ENCODE measurements around the gene TCN1.
"Not testable (repeated sequence)": the region's sequence is repeated elsewhere in the genome, so short reads cannot be mapped to it uniquely, and the experiment has no call there.

Gene TCN1, protein sequence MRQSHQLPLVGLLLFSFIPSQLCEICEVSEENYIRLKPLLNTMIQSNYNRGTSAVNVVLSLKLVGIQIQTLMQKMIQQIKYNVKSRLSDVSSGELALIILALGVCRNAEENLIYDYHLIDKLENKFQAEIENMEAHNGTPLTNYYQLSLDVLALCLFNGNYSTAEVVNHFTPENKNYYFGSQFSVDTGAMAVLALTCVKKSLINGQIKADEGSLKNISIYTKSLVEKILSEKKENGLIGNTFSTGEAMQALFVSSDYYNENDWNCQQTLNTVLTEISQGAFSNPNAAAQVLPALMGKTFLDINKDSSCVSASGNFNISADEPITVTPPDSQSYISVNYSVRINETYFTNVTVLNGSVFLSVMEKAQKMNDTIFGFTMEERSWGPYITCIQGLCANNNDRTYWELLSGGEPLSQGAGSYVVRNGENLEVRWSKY

DNA sequence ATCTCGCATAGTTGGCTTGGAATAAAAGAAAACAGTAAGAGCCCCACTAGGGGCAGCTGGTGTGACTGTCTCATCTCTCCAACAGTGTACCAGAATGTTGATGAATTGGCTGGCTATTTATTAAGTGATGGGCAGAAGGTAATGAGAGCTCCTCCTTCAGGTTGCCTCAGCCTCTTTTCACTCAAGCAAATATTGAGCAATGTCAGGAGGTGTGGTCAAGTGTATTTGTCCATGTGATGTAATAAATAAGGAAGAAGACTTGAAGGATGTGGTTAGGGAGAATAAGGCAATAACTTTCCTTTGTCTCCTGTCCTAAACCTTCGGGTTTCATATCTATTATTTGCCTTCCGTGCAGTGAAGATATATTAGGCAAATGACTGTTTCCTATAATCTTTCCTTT is at the start of gene TCN1:
Gene TCN1, minus strand, starts transcription at position 91 of the 400 bp plus-strand sequence. Its CDS starts 17 bp downstream, at position 74.
- DNase-seq (no peak), ATAC-seq (no peak)

DNA sequence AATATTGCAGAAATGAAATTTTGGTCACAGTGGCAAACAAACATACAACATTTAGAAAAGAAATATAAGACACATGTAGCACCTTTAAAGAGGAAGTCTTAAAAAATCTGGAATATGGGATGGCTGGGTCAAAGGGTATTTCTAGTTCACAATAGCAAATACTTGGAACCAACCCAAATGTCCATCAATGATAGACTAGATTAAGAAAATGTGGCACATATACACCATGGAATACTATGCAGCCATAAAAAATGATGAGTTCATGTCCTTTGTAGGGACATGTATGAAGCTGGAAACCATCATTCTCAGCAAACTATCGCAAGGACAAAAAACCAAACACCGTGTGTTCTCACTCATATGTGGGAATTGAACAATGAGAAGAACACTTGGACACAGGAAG is 37.3 kb upstream of the TCN1 start:
- DNase-seq, ATAC-seq: not testable (repeated sequence)

DNA sequence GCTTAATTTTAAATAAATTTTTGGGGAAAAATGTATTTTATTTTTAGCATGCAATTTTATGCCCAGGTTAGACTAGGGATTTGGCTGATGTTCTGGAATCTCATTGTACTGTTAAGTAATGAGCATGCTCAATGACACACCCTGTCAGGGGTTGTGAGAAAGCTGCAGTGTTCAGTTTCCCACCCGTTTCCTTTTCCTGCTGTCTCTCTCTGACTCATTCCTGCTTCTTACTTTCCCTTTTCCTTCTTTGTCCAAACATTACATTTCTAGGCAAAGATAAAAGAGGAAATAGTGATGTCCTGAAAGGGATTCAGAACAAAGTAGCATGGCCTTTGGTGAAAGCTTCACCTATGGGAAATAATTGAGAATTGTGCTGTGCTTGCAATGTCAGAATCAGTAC is 35.0 kb upstream of the TCN1 start:
- no peak for ATAC-seq
- DNase-seq = no peak

DNA sequence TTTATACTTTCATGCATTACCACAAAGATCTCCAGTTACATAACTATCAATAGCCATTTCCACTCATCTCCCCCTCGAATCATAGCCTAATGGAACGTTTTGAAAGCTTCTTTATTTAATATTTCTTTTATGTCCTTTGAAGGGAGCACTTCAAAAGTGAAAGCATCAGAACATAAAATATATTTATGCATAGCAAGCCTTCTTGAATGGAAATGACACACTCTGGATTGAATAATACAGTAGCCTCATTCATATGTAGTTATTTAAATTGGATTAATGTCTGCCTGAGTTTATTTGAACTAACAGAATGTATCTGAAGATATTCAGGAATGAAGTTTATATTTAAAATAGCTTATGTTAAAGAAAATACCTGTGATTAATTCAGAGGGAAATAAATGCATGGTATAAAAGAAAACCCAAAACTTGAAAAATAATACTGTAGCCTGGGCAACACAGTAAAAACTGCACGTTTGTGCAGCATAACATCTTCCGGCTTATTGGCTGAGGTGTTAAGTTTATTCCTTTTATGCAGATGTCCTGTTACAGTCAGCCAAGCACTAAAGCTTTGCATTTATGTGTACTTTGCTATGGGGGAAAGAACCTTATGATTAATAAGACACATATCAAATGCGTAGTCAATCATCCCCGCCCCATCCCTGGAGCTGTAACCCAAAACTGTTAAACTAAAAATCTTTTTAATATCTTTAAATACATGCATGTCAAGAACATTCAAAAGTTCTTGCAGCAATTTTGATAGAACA is 34.3 kb upstream of the TCN1 start:
- DNase-seq (no peak), ATAC-seq (no peak)

DNA sequence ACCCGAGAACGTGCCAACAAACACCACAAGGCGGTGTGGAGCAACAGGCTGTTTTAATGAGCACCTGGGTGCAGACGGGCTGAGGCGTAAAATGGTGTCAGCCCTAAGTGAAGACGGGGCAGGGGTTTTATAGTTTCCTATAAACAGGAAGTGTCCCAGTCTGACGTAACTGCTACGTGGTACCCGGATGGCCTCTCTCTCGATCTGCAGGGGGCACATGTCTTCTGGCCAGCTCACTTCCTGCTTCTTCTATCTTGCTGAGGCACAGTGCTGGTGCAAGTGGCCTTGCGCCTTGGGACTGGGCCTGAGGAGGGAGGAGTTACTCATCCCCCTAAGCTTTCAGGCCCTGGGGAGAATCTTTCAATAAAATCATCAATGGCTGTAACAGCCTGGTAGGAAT is 33.2 kb upstream of the TCN1 start:
- no peak for ATAC-seq
- no peak for DNase-seq

DNA sequence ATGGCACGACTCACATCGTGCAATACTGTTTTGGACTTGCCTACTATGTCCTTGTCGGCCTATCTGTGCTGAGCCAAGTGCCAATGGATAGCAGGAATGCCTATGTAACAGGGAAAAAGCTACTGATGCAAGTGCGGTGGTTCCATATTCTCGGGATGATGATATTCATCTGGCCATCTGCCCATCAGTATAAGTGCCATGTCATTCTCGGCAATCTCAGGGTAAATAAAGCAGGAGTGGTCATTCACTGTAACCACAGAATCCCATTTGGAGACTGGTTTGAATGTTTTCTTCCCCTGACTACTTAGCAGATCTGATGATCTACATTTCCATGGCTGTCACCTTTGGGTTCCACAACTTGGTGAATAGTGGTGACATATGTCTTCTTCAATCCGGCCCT is 32.4 kb upstream of the TCN1 start:
- DNase-seq = no peak

DNA sequence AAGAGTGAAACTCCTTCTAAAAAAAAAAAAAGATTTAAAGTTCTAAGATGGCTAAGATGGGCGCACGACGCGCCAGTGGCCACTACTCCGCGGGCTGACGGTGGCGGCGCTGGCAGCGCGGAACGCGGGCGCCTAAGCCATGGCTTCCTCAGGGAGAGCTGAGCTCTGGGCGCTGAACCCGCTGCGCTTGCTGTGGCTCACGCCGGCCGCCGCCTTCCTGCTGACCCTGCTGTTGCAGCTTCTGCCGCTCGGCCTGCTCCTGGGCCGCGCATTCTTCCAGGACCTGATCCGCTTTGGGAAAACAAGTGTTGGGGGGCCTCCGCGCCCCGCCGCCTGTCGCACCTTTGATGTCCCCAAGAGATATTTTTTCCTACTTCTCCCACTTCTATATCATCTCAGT is 31.8 kb upstream of the TCN1 start:
- ATAC-seq (no peak), DNase-seq (no peak)

More for the DNA sequence above, 32.4 kb upstream of the TCN1 start:
- ATAC-seq = no peak

DNA sequence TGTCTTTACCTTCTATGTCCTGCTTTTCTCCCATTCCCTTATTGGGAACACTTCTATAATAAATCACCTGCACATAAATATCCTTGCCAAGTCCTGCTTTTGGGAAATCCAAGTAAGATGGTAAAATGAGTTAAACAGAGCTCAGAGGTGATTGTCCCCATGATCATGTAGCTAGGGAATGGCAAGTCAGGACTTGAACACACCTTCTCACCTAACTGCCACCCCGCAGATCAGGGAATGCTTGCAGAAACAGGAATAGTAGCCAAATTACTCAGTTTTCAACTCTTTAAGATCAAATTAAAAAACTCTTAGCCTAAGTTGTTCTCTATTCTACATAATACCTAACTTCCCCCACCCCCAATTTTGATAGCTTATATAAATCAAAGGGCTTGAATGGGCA is 28.3 kb upstream of the TCN1 start:
- DNase-seq = no peak
- no peak for ATAC-seq

DNA sequence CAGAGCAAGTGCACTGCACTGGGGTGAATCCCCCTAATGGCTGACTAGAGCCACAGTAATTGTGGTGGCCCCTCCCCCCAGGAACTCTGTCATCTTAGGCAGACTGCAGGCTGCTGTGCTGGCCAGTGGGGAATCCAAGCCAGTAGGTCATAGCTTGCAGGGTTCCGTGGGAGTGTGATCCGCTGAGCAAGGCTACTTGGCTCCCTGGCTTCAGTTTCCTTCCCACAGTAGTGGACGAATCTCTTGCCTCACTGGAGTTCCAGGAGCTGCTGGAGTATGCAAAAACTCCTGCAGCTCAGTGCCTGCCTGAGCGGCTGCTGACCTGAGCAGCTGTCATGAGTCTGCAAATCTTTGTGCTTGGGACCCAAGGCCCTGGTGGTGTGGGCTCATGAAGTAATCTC is 25.5 kb upstream of the TCN1 start:
- no peak for DNase-seq
- no peak for ATAC-seq

DNA sequence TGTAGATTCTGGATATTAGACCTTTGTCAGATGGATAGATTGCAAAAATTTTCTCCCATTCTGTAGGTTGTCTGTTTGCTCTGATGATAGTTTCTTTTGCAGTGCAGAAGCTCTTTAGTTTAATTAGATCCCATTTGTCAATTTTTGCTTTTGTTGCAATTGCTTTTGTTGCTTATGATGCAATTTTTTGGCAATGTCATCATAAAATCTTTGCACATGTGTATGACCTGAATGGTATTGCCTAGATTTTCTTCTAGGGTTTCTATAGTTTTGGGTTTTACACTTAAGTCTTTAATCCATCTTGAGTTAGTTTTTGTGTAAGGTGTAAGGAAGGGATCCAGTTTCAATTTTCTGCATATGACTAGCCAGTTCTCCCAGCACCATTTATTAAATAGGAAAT is 20.9 kb upstream of the TCN1 start:
- not testable (repeated sequence) for DNase-seq, ATAC-seq

DNA sequence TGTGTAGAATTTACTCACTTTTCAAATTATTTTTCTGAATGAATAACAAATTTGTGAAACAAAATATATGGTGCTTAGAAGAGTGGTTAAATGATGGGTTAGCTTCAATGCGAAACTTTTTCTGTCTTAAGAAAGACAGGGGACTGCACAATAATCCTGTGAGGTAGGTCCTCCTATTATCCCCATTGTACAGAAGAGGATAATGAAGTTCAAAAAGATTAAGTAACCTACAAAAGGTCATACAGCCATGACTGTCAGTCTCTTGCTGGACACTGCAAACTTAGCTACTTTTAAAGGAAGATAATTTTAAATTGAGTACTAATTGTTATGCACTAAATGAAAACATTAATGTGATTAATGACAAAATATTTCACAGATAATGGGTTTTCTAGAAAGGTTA is 17.3 kb upstream of the TCN1 start:
- DNase-seq (no peak), ATAC-seq (no peak)

DNA sequence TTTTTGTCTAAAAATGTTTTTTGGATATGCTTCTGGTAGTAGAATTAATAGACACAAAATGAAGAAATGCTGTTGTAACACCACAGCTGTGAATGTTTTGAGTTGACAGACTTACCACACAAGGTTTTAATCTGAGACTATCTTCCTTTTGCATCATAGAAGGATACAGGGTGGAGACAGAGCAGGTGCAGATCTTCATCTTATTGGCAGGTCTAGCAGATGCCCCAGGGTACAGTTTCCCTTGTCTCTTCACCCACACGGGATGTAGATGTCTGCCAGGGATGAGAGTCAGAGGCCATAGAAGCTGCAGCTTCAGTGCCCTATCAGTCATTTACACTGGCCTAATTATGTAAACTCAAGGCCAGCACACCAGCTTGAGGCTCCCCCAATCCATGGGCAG is 13.3 kb upstream of the TCN1 start:
- no peak for ATAC-seq
- DNase-seq = no peak

DNA sequence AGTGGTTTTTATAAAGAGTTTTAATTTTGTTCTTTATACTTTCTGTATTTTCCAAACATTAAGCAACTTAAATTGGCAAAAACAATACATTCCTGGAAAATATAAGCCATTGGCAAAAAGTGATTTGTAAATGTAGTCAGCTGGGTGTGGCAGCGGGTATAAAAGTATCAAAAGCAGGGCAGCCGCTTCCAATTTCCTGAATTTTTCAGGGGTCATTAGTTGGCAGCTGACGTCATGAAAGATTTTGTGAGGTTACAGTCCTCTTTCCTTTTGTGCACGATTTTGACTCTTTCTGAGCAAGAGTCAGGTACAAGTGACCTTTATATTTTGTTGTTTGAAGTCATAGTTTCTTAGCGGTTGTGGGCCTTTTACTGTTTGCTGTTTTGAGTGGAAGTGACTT is 12.3 kb upstream of the TCN1 start, which contains the start of gene OOSP3:
Gene OOSP3, plus strand, starts transcription at position 208 of the 400 bp plus-strand sequence. Its CDS starts 27 bp downstream, at position 235.
- ATAC-seq (no peak), DNase-seq (no peak)

DNA sequence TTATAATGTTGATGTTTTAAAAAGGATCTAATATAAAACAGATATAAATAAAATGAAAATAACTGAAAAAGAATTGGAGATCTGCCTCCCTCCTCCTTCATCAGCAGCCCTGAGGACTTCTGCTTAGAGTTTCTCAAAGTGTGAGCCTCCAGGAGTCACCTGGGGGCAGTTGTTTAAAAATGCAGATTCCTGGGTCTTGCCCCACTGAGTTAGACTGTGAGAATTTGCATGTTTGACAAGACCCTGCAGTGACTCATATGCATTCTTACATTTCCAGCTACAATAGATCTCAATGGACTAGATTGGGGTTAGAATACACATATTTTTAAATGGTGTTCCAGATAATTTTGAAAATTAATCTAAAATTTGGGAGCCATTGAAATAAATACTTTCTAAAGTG is 11.5 kb upstream of the TCN1 start:
- no peak for ATAC-seq

DNA sequence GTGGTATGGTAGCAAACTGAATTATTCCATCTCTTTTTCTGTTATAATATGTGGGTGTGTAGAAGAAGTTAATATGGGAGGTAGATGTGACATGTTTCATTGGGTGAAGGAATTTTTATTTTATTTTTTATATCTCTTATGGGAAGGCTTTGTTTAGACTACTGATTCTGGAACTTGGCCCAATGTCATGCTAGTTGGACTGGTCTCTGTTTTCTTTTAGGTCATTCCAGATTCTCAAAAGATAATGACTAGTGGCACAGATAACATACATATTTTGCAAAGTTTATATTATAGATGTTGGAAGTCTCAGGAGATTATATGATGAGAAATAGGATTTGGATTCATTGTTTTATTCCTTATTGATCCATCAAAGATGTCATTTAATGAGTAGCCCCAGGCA is 11.0 kb upstream of the TCN1 start:
- ATAC-seq (no peak), DNase-seq (no peak)

More for the DNA sequence above, 11.5 kb upstream of the TCN1 start:
- no peak for DNase-seq

DNA sequence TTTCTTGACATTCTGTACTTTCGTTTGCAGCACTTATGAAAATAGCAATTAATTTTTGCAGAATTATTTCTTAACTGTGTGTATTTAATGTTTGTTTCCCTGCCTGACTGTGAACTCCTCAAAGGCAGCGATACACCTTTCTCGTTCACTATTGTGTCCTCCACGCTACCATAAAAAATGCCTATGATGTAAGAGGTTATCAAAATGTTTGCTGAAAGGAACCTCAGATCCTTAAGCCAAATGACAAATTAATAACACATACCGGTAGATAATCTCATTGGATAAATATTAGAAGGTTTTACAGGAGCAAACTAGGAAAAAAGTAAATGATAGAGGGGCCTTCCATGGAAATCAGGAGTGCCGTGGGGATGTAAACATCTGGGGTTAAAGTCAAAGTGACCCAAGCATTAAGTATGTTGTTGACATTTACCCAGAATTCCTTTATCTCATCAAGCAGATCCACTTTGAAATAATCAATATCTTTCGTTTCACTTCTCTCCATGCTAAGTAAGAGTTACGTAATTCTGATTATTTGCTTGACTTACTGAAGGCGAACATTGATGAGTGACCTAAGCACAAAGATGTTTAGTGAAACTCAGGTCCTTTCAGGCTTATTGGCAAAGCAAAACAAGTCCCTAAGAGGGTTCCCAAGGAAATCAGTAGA is 9.7 kb upstream of the TCN1 start:
- no peak for ATAC-seq
- no peak for DNase-seq

DNA sequence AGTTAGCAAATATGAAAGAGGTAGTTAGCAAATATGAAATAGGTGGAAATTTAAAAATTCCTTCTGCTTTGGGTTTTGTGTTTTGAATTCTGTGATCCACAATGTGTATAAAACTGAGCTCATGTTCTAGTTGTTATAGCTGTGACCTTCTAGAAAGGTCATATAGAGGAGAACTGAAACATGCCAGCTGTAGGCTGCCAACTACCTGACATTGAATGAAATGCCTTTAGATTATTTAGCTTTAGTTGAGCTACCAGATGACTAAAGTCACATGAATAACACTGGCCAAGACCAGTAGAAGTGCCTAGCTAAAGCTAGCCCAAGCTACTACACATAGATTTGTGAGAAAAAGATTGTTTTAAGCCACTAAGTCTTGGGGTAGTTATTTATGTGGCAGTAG is 5.8 kb upstream of the TCN1 start:
- no peak for DNase-seq
- ATAC-seq = no peak

DNA sequence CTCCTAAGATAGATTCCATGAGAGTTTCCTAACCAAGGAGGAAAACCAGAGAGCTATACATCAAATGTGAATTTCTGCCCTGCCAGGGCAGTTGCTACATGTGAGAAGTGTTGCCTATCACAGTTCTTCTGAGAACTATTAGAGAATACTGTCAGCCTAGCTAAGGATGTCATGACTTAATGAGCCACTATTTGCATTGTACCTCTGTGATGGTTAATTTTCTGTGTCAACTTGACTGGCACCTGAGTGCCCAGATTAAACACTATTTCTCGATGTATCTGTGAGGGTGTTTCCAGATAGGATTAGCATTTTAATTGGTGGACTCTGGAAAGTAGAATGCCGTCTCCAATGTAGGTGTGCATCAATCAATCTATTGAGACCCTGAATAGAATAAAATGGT is 1.7 kb upstream of the TCN1 start:
- no peak for DNase-seq
- no peak for ATAC-seq

DNA sequence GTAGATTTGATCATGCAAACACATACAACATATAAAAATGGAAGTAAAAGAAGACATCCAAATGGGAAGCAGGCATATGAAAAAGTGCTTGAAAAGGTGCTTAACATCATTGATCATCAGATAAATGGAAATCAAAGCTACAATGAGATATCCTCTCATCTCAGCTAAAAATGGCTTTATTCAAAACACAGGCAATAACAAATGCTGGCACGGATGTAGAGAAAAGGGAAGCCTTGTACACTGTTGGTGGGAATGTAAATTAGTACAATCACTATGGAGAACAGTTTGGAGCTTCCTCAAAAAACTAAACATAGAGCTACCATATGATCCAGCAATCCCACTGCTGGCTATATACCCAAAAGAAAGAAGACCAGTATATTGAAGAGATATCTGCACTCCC is 549 bp upstream of the TCN1 start:
- ATAC-seq (no peak), DNase-seq (no peak)

DNA sequence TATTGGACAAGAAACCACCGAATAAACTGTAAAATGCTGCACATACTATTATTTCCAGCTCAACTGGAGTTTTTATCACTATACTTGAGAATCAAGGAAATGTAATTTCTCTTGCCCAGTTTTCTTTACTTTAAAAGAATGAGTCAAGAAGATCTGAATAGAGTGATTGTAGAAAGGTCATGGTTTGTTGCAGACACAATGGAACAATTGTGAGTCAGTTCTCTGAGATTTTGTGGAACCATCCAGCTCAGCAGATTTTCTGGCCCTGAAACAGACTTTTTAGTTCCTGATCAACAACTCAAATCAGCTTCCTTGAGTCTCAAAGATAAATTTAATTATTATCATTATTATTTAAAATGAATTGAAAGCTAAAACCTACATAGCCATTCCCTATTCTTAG is 1.3 kb downstream of the TCN1 start:
- DNase-seq = no peak

DNA sequence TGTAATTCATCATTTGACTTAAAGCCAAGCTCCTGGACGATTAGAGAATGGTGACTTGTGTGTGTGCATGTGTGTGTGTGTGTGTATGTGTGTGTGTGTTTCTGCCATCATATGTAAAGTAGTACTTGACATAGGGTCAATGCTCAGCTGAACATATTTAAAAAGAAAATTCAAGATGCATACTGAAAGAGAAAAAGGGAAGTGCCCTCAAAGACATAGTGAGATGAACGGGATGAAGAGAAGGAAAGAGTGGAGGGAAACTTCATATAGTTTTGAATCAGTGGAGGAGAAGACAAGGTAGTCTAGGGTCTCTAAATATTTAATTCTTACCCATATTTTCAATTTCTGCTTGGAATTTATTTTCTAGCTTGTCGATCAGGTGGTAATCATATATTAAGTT is 4.0 kb downstream of the TCN1 start:
- no peak for ATAC-seq
- DNase-seq = no peak

More for the DNA sequence above, 1.3 kb downstream of the TCN1 start:
- ATAC-seq = peak; percentile 59

DNA sequence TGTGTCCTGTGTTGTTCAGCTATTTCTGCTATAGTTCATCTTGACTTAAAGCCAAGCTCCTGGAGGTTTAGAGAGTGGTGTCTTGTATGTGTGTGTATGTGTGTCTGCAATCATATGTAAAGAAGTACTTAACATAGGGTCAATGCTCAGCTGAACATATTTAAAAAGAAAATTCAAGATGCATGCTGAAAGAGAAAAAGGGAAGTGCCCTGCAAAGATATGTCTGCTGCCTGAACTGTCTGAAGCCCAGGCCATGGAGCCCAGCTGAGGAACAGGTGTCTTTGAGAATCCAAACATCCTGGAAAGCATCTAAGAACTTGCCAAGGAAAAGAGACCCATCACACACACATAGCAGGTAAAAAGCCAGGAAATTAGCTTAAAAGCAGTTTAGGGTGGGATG is 6.6 kb downstream of the TCN1 start:
- ATAC-seq (no peak), DNase-seq (no peak)
